ENCODE results near the gene APLP1. TPM values are rescaled to one million over a fixed set of nuclear protein-coding genes. Genes with fewer than 3 reads are reported as not detected.
"Not testable (repeated sequence)": the region's sequence is repeated elsewhere in the genome, so short reads cannot be mapped to it uniquely, and the experiment has no call there.

The APLP1 gene
- total RNA-seq, 1 donor from 2014 or later = 179 TPM

- DNase-seq = no peak
These were observed 36.1 kb downstream of the APLP1 start for GRCh38 chr19:35904311-35905068.

GRCh38 chr19:35905178-35905727 lies 36.9 kb downstream of the APLP1 start:
- DNase-seq = no peak

GRCh38 chr19:35907377-35907745 lies 39.0 kb downstream of the APLP1 start:
- no peak for DNase-seq

- DNase-seq = no peak
These were observed 39.7 kb downstream of the APLP1 start, which contains the start of gene TYROBP for GRCh38 chr19:35908010-35908441. TSS of gene TYROBP (minus strand) at chr19:35908295. CDS start at chr19:35908228, 67 bp downstream.

GRCh38 chr19:35908973-35909683 lies 40.8 kb downstream of the APLP1 start:
- peak; percentile 10 for DNase-seq

GRCh38 chr19:35909684-35910035 lies 41.3 kb downstream of the APLP1 start:
- DNase-seq = no peak

- DNase-seq = not testable (repeated sequence)
These were observed 42.0 kb downstream of the APLP1 start for GRCh38 chr19:35910355-35910754.

GRCh38 chr19:35911173-35911572 lies 42.8 kb downstream of the APLP1 start:
- DNase-seq = no peak

GRCh38 chr19:35911790-35912189 lies 43.4 kb downstream of the APLP1 start:
- no peak for DNase-seq

GRCh38 chr19:35913589-35913988 lies 45.2 kb downstream of the APLP1 start:
- DNase-seq = no peak

- DNase-seq = no peak
These were observed 47.1 kb downstream of the APLP1 start for GRCh38 chr19:35915443-35915842.

- DNase-seq = no peak
These were observed 50.9 kb downstream of the APLP1 start for GRCh38 chr19:35919306-35919705.

GRCh38 chr19:35921012-35921411 lies 52.6 kb downstream of the APLP1 start:
- DNase-seq = no peak

GRCh38 chr19:35925501-35925900 lies 57.1 kb downstream of the APLP1 start:
- no peak for DNase-seq

GRCh38 chr19:35928507-35928906 lies 60.1 kb downstream of the APLP1 start:
- no peak for DNase-seq

Small RNAs within 50 kb of the gene (small RNA-seq; reads per million reads assigned to genes)
- gene RN7SL402P = not detected

Other genes with a start within 250 kb of the APLP1 start
- 16.7 TPM for gene RBM42, start 239.5 kb upstream of the APLP1 start, total RNA-seq
- 1.1 TPM for gene ETV2, start 226.8 kb upstream of the APLP1 start, total RNA-seq
- gene COX6B1, start 220.3 kb upstream of the APLP1 start, total RNA-seq = 119 TPM
- gene UPK1A, start 202.1 kb upstream of the APLP1 start, total RNA-seq = not detected
- gene ZBTB32, start 164.0 kb upstream of the APLP1 start, total RNA-seq = not detected
- 3.0 TPM for gene KMT2B, start 150.6 kb upstream of the APLP1 start, total RNA-seq
- 0.47 TPM for gene IGFLR1, start 126.1 kb upstream of the APLP1 start, total RNA-seq
- gene U2AF1L4, start 123.2 kb upstream of the APLP1 start, total RNA-seq = 8.7 TPM
- 7.2 TPM for gene PSENEN, start 122.9 kb upstream of the APLP1 start, total RNA-seq
- 8.3 TPM for gene LIN37, start 120.0 kb upstream of the APLP1 start, total RNA-seq
- gene HSPB6, start 111.5 kb upstream of the APLP1 start, total RNA-seq = 0.31 TPM
- gene PROSER3, start 110.4 kb upstream of the APLP1 start, total RNA-seq = 1.9 TPM
- gene ARHGAP33, start 93.0 kb upstream of the APLP1 start, total RNA-seq = 85.5 TPM
- not detected for gene PRODH2, start 55.7 kb upstream of the APLP1 start, total RNA-seq
- 1.2 TPM for gene NPHS1, start 16.1 kb upstream of the APLP1 start, total RNA-seq
- gene KIRREL2, start 11.7 kb upstream of the APLP1 start, total RNA-seq = 0.94 TPM
- gene NFKBID, start 32.0 kb downstream of the APLP1 start, total RNA-seq = 3.0 TPM
- not detected for gene HCST, start 34.0 kb downstream of the APLP1 start, total RNA-seq
- 3.1 TPM for gene TYROBP, start 39.7 kb downstream of the APLP1 start, total RNA-seq
- 10.5 TPM for gene LRFN3, start 67.8 kb downstream of the APLP1 start, total RNA-seq
- 10.6 TPM for gene SDHAF1, start 126.6 kb downstream of the APLP1 start, total RNA-seq
- gene SYNE4, start 140.2 kb downstream of the APLP1 start, total RNA-seq = not detected
- 5.3 TPM for gene ALKBH6, start 145.6 kb downstream of the APLP1 start, total RNA-seq
- 27.1 TPM for gene CLIP3, start 164.3 kb downstream of the APLP1 start, total RNA-seq
- 1.9 TPM for gene THAP8, start 185.7 kb downstream of the APLP1 start, total RNA-seq
- 0.78 TPM for gene WDR62, start 186.3 kb downstream of the APLP1 start, total RNA-seq
- not detected for gene OVOL3, start 242.6 kb downstream of the APLP1 start, total RNA-seq
- gene POLR2I, start 246.3 kb downstream of the APLP1 start, total RNA-seq = 64.7 TPM
- 373 TPM for gene TBCB, start 246.9 kb downstream of the APLP1 start, total RNA-seq

Data from occipital lobe (tissue), 3 donors.